HG02852 (cell line): Measurements from ENCODE around the gene CSRP1.
A peak's percentile ranks its signal among the peaks of the same experiment; 100 is the strongest.

Experiments
- ATAC-seq: cut with Tn5 transposase; IDR thresholded peaks from one replicate; pipeline ENCODE4 v1.9.1; 2021; ENCODE audit warnings: mild to moderate bottlenecking, moderate library complexity; ENCODE audit not compliant: unreplicated experiment

The CSRP1 gene

DNA sequence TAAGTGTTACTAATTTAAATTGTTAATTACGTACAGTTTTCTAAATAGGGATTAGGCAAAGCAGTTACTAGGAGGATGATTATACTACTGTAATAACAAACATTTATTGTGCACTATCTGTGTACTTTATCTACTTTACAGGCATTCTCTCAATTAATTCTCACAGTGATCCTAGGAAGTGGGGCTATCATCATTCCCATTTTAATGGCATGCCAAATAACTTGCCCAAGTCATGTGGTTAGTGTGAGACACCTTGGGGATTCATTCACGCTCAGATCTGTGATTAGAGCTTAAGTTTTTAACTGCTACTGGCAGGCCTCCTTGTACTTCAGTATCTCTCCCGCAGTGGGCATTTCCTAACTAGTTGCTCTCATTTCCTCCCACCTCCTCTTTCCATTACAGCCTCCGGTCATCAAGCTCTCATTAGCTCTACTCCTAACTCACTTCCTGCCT, 49.4 kb downstream of the CSRP1 start:
- no peak for ATAC-seq

DNA sequence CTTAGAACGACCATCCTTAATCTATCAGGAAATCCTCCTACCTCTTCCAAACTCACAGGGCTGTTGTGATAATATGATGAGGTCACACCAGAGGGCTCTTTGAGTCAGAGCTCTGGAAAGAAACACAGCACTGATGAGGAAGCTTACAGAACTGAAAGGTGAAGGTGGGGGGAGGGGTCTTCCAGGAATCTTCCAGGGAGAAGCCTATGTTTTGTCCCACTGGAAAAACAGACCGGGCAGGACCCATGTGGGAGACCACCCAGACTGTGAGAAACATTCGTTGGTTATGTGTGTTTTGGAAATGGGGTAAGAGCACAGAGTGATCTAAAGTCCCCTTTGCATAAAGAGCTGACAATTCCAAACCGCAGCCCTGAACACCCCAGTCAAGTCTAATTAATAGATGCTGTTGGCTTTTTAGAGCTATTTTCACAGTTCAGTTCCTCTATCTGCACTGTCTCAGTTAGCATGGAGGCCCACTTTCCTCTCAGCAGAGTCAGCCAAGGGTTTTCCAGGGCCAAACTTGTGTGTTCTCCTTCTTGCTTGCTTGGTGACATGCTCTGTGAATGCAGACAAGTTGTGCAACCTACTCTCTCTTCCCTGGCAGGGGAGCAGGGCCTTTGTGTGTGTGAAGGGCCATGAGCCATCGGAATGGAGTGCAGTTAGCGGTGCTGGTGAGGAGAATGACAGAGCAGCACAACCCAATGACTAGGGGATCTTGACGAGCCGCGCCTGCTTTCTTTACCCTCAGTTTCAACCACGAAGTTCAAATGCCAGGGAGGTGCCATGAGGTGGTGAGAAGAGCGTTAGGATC, 50.2 kb downstream of the CSRP1 start:
- ATAC-seq, result no peak

DNA sequence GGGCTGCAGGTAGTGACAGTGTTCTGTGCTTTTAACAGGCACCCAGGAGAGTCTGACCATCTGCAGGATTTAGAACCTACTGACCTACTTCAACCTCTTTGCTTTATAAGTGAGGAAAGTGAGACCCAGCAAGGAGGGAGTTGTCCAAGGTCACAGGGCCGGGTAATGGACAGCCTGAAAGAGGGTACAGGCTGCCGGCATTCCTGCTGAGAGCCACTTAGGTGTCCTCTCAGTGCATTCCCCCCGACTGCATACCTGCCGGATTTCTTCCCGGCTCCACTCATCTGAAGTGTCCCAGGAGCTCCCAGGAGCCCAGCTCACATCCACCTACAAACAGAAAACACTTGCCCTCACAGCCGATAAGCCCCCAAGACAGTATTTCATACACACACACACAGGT, 51.8 kb downstream of the CSRP1 start:
- ATAC-seq, result no peak

DNA sequence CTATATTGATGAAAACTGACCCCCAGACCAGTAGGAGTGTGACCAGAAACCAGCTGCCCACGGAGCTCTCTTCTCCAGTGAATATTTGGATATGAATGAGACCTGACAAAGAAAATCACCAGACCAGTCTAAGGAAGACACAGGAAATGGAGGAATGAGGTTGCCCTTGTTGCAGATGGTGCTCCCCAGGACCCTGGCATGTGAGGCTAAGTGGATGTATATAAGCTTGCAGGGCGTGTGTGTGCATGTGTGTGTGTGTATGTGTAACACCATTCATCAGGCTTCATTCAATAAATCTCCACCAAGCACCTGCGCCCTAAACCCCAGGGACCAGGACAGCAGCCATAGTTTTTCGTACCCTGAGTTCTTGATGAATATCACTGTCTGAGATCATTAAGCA, 52.3 kb downstream of the CSRP1 start:
- ATAC-seq, result no peak

DNA sequence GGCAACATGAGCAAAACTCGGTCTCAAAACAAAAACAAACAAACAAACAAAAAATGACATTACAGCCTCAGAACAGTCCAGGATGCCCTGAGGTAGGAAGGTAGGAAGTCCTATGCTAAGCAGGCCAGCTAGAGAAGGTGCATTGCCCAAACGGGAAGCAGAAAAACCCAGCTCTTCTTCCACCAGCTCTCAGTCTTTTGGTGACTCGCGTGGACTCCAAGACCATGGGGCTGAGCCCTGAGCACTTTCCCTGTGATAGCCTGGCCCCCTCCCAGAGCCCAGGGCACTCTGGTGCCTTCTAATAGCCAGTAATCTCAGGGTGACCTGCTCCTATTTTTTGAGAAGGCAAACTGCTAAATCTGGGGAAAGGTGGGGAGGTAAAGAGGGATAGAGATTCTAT, 54.1 kb downstream of the CSRP1 start:
- ATAC-seq, result no peak

DNA sequence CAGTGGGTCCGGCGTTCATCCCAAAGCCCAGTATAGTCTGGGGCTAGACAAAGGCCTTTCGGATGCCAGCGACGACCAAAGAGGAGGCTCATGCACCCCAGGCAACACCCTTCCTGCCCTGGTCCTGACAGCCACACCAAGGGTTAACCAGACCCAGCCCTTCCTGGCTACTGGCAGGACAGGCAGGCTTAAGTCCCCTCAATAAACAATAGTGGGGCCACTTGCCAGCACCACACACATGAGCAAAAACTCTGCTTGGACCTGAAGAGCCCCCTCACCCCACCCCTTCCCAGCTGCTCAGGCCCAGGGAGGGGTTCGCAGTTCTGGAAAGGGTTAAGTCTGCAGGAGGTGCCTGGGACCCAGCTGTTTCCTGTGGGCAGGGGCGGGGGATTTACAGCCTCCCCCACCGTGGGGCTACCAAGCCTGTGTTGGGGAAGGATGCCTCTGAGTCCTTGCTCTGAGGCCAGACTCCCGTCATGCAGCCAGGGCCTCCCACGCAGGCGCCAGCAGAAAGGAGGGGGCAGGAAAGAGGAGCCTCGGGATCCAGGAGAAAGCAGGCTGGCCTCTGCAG, 56.1 kb downstream of the CSRP1 start:
- ATAC-seq, result peak; percentile 47

DNA sequence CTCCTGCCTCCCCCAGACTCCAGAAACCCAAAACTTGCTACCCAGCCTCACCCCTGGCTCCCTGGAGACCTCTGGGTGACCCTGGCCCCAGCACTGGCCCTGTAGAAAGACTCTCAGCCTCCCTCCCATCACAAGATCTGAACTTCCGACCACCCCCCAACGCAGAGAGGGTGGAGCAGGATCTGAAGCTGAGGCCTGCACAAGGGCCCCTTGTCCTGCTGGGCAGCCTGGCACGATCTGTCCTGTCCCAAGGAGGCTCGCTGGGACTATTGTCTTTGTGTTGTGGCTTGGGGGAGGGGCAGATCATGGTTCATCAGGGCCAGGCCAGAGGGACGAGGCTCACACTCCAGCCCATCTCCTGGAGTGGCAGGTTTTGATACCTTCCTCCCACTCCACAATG, 57.9 kb downstream of the CSRP1 start:
- ATAC-seq, result no peak

DNA sequence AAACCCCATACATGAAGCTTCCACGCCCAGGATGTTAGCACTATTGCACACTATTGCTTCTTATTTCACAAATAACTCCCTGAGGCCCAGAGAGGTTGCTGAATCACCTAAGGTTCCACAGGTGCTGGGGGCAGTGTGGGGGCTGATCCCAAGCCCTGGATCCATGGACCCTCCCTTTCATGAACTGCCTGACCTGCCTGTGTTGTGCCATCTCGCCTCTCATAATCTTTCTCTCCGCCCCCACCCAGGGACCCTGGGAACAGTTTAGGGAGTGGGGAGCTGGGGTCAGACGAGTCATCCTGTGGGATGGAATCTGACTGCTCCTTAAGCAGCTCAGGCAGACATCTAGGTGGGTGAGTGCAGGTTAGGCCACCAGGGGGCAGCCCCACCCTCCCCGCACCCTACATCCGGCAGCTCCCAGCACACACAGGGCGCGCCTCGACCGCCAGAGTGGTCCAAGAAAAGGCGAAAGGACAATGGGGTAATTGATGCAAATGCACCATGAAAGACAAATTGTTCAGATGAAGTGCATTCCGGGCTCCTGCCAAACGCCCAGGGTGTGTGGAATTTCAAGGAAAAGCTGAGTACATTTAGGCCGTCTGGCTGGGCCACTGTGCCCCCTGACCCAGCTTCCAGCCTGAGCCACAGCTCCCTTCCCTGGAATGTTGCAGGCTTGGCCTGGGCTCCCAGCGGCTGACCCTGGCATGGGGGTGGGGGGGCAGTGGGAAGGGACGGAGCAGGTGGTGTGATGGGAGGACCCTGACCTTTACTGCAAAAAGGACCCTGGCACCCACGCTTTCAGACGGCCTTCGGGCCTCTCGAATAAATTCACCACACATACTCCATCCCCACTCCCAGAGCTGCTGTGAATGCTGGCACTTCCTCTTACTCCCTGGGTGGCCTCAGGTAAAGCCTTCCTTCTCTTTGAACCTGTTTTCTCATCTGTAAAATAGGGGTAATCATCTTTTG, 58.7 kb downstream of the CSRP1 start:
- ATAC-seq, result peak; percentile 79

DNA sequence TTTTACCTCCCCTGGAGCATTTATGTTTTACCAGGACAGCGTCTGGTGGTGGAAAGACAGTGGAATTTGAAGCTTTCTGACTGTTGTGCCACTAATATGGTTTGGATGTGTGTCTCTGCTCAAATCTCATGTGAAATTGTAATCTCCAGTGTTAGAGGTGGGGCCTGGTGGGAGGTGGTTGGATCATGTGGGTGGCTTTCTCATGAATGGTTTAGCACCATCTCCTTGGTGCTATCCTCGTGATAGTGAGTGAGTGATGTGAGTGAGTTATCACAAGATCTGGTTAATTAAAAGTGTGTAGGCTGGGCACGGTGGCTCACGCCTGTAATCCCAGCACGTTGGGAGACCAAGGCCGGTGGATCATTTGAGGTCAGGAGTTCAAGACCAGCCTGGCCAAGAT, 61.6 kb downstream of the CSRP1 start:
- ATAC-seq, result no peak

DNA sequence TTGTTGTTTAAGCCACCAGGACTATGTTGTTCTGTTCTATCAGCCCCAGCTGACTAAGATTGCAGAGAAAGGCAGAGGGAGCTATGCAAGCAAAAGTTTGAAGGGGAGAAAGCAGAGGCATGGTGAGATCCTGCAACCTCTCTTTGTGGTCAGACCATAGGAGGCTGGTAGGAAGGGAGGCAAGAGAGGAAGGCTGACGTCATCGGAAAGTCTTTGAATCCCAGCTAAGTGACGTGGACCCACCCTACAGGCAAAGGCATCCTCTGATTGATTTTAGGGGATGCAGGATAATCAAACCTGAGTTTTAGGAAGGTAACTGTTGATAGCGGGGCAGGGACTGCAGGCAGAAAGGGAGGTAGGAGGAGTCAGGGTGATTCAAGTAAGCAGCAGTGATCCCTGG, 62.1 kb downstream of the CSRP1 start:
- no peak for ATAC-seq

DNA sequence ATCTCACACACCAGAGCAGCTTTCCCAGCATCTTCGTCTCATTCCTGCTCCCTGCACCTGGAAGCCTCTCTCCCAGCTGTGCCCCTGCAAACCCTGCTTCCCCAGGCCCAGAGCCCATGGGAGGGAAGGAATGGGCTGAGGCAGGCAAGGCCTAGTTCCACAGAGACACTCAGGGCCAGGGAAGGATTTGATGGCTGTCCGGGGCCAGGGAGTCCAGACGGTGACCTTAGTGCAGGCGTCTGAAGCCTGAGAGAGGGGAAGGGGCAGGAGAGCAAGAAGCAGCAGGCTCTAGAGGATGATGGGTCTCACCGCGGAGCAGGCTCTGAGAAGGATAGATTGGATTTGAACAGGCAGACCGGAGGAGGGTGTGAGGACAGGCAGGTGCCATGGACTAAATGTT, 63.2 kb downstream of the CSRP1 start:
- no peak for ATAC-seq

DNA sequence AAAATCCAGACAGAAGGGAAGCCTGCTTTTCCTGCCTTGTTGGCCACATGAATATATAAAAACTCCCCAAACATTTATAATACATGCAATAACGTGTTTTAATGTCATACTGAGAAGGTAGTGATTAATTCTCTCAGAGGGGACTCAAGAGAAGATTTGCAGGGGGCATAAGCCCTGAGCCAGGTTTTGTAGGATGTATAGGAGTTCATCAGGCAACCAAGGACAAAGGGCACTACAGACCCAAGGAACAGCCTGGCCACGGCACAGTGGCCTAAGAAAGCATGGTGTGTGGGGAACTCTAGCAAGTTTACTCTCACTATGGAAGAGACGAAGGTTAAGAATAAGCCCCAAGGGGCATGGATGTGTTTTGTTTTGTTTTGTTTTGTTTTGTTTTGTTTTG, 70.0 kb downstream of the CSRP1 start:
- ATAC-seq, result no peak

DNA sequence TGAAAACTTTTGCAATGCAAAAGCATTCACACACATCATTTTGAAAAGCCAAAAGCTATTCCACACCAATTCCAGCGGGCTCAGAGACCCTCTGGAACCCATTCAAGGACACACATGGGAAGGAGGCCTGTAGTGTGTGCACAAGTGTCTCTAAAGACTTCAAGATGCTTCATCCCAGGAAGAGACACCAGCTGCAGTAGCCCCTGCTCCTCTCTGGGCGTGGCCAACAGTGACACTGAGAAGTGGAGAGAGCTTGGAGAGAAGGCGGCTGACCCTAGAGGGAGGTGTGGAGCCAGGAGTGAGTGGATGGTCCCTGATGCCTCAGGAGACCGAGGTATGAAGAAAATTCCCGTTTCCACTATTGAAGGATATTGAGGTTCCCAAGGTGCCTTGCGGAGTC, 70.5 kb downstream of the CSRP1 start:
- no peak for ATAC-seq

DNA sequence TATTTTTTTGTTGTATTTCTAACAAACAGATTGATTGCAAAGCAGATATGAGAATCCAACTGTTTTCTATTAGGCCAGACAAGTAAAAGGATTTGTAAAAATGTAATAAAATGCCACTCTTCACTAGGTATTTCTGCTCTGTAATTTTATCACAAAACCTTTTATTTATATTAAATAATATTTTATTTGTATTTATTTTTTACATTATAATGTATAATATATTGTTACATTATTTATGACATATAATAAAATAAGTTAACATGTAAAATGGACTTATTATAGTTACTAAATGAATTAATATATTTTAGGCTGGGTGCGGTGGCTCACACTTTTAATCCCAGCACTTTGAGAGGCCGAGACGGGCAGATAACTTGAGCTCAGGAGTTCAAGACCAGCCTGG, 72.7 kb downstream of the CSRP1 start:
- ATAC-seq, result no peak

DNA sequence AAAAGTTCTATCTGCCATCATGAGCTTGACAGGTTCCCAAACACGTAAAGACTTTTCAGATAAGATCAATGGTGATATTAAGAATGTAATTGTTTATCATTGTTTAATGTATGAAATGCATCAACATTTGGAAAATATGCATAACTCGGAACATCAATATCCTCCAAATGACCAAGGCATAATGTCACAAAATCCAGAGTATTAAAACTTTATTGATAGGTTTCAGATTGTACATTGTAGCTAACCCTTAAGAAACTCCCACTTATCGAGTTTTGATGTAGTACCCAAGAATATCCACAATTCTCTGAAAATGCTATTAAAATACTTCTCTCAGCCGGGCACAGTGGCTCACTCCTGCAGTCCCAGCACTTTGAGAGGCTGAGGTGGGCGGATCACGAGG, 73.3 kb downstream of the CSRP1 start:
- ATAC-seq, result no peak
